Measurements from ENCODE around the gene IGSF9B. TPM values are rescaled to one million over a fixed set of nuclear protein-coding genes. Genes with fewer than 3 reads are reported as not detected.

The IGSF9B gene
- total RNA-seq, 1 donor from 2014 or later, result 13.1 TPM

DNA sequence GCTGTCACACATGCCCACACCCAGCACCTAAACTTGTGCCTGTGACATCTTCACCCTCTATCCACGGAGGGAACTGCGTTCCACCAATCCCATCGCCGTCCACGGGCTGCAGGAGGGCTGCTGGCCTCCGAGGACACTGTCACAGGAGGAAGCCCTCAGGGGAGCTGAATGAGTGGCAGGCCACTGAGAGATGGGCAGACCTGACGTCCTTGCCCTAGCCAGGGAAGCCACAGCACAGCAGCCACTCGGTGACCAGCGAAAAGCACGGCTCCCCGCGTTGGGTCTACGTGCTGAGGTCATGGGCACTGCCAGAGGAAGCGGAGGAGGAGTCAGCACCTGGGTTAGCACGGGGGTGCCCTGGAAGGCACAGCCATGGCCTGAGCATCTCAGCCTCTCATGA is 50.5 kb downstream of the IGSF9B start:
- no peaks in the 10 kb centered on the region for H3K36me3 ChIP-seq (ENCODE audit: insufficient read depth, low read length)
- no peaks in the 10 kb centered on the region for H4K20me1 ChIP-seq (ENCODE audit: insufficient read depth, low read length)
- TF ChIP-seq, protein P1, sequence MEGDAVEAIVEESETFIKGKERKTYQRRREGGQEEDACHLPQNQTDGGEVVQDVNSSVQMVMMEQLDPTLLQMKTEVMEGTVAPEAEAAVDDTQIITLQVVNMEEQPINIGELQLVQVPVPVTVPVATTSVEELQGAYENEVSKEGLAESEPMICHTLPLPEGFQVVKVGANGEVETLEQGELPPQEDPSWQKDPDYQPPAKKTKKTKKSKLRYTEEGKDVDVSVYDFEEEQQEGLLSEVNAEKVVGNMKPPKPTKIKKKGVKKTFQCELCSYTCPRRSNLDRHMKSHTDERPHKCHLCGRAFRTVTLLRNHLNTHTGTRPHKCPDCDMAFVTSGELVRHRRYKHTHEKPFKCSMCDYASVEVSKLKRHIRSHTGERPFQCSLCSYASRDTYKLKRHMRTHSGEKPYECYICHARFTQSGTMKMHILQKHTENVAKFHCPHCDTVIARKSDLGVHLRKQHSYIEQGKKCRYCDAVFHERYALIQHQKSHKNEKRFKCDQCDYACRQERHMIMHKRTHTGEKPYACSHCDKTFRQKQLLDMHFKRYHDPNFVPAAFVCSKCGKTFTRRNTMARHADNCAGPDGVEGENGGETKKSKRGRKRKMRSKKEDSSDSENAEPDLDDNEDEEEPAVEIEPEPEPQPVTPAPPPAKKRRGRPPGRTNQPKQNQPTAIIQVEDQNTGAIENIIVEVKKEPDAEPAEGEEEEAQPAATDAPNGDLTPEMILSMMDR (IDR thresholded peaks at IDR 0.05; ENCODE audit: insufficient read depth, low read depth, low read length), result no peak
- TF ChIP-seq EZH2 (IDR thresholded peaks at IDR 0.05; ENCODE audit: insufficient read depth, low read length), result no peak
- no peaks in the 10 kb centered on the region for H3K79me2 ChIP-seq (ENCODE audit: insufficient read depth, low read length)
- H3K27ac Mint-ChIP-seq (ENCODE audit: unreplicated experiment), result no peak overlapping the region
- no peak for DNase-seq (ENCODE audit: low read depth)
- no peak overlapping the region for H3K27ac ChIP-seq (ENCODE audit: low read depth, low read length)
- no peak overlapping the region for H2AFZ ChIP-seq (ENCODE audit: low read depth, low read length)
- no peak overlapping the region for H3K4me2 ChIP-seq (ENCODE audit: low read length)
- no peak for FAIRE-seq
- no peaks in the 10 kb centered on the region for H3K9me3 ChIP-seq (ENCODE audit: insufficient read depth, low read depth, low read length)
- no peak overlapping the region for H3K4me3 Mint-ChIP-seq (ENCODE audit: unreplicated experiment)
- no peaks in the 10 kb centered on the region for H3K4me1 ChIP-seq (ENCODE audit: insufficient read depth, low read length)
- no peaks in the 10 kb centered on the region for H3K27me3 ChIP-seq (ENCODE audit: insufficient read depth, low read length)
- no peaks in the 10 kb centered on the region for H3K27me3 Mint-ChIP-seq (ENCODE audit: low read depth, unreplicated experiment)
- peaks cover 22% of the 10 kb centered on the region for H3K36me3 Mint-ChIP-seq (ENCODE audit: low read depth, unreplicated experiment)
- no peak overlapping the region for H3K9ac ChIP-seq (ENCODE audit: low read length)
- H3K4me3 ChIP-seq (ENCODE audit: insufficient read depth, low read depth, low read length), result no peak overlapping the region
- H3K9me3 Mint-ChIP-seq (ENCODE audit: unreplicated experiment), result peaks cover 2% of the 10 kb centered on the region
- H3K4me1 Mint-ChIP-seq (ENCODE audit: low read depth, unreplicated experiment), result no peaks in the 10 kb centered on the region

DNA sequence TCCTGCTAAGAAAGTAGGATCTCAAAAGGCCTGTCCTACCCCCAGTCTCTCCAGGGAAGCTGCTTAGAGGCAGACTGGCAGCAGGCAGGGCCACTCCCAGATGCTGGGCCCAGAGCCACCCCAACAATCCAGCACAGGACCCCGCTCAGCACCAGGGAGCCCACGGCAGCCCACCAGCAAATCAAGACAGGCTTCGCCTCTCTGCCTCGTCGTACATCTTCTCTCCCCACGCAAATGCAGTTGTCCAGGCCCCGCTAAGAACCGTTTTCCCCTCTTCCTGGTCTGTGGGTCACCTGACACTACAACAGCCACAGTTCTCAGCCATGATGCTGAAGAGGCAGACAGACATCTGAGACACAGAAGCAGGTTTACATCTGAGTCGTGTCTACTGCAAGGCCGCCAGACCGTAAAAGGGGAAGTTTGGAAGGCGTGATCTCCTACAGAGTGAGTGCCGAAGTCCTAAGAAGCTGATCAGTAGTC is 51.1 kb downstream of the IGSF9B start:
- Histone ChIP-seq H3K4me3 (ENCODE audit: insufficient read depth, low read depth, low read length) (no peak overlapping the region), H4K20me1 (ENCODE audit: insufficient read depth, low read length) (no peaks in the 10 kb centered on the region), H3K27ac (ENCODE audit: low read depth, low read length) (no peak overlapping the region), H3K36me3 (ENCODE audit: insufficient read depth, low read length) (no peaks in the 10 kb centered on the region), H3K9ac (ENCODE audit: low read length) (no peak overlapping the region), H3K79me2 (ENCODE audit: insufficient read depth, low read length) (no peaks in the 10 kb centered on the region), H3K4me2 (ENCODE audit: low read length) (no peak overlapping the region), H2AFZ (ENCODE audit: low read depth, low read length) (no peak overlapping the region), H3K9me3 (ENCODE audit: insufficient read depth, low read depth, low read length) (no peaks in the 10 kb centered on the region), H3K4me1 (ENCODE audit: insufficient read depth, low read length) (no peaks in the 10 kb centered on the region), H3K27me3 (ENCODE audit: insufficient read depth, low read length) (no peaks in the 10 kb centered on the region)
- Mint-ChIP-seq H3K27me3 (ENCODE audit: low read depth, unreplicated experiment) (no peaks in the 10 kb centered on the region), H3K4me1 (ENCODE audit: low read depth, unreplicated experiment) (no peaks in the 10 kb centered on the region), H3K36me3 (ENCODE audit: low read depth, unreplicated experiment) (peaks cover 22% of the 10 kb centered on the region), H3K9me3 (ENCODE audit: unreplicated experiment) (peaks cover 2% of the 10 kb centered on the region), H3K4me3 (ENCODE audit: unreplicated experiment) (no peak overlapping the region), H3K27ac (ENCODE audit: unreplicated experiment) (no peak overlapping the region)
- no peak for TF ChIP-seq EZH2 (IDR thresholded peaks at IDR 0.05; ENCODE audit: insufficient read depth, low read length)
- TF ChIP-seq, protein P1 (IDR thresholded peaks at IDR 0.05; ENCODE audit: insufficient read depth, low read depth, low read length), result no peak
- DNase-seq (ENCODE audit: low read depth), result no peak
- no peak for FAIRE-seq

DNA sequence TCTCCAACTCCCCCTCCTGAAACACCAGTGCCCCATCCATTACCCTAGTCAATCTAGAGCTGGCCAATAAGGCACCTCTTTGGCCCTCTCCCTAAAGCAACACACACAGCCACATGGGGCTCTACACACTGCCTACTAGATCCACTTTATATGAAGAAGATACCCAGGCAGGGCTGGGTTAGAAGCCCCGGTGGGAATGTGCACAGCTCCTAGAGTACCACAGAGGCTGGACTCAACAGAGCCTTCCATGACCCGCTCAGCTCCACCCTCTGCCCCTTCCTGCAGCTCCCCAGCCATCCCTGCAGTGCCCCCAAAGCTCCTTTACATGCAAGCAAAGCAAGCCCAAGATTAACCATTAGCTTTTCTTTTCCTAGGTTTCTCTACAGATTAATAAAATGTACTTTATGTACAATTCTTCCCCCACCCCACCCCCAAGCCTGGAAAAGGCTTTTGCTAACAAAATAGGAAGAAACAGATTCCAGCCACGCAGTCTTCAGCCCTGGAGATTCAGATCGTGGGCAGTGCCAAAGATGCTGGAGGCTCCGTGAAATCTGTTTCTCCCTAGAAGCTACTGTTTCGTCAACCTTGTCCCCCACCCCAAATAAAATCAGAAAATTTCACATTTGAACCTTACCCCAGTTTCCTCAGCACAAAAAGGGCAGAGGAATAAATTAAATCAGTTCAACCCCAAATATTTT is 51.8 kb downstream of the IGSF9B start:
- no peak overlapping the region for H2AFZ ChIP-seq (ENCODE audit: low read depth, low read length)
- H4K20me1 ChIP-seq (ENCODE audit: insufficient read depth, low read length), result no peaks in the 10 kb centered on the region
- H3K27me3 Mint-ChIP-seq (ENCODE audit: low read depth, unreplicated experiment), result no peaks in the 10 kb centered on the region
- no peak overlapping the region for H3K4me3 ChIP-seq (ENCODE audit: insufficient read depth, low read depth, low read length)
- no peaks in the 10 kb centered on the region for H3K4me1 Mint-ChIP-seq (ENCODE audit: low read depth, unreplicated experiment)
- H3K27ac Mint-ChIP-seq (ENCODE audit: unreplicated experiment), result no peak overlapping the region
- H3K4me1 ChIP-seq (ENCODE audit: insufficient read depth, low read length), result no peaks in the 10 kb centered on the region
- no peak for DNase-seq (ENCODE audit: low read depth)
- FAIRE-seq, result no peak
- no peak overlapping the region for H3K27ac ChIP-seq (ENCODE audit: low read depth, low read length)
- no peaks in the 10 kb centered on the region for H3K27me3 ChIP-seq (ENCODE audit: insufficient read depth, low read length)
- H3K36me3 Mint-ChIP-seq (ENCODE audit: low read depth, unreplicated experiment), result peaks cover 24% of the 10 kb centered on the region
- H3K9me3 ChIP-seq (ENCODE audit: insufficient read depth, low read depth, low read length), result no peaks in the 10 kb centered on the region
- no peaks in the 10 kb centered on the region for H3K79me2 ChIP-seq (ENCODE audit: insufficient read depth, low read length)
- no peak overlapping the region for H3K4me2 ChIP-seq (ENCODE audit: low read length)
- no peaks in the 10 kb centered on the region for H3K36me3 ChIP-seq (ENCODE audit: insufficient read depth, low read length)
- H3K4me3 Mint-ChIP-seq (ENCODE audit: unreplicated experiment), result no peak overlapping the region
- H3K9me3 Mint-ChIP-seq (ENCODE audit: unreplicated experiment), result peaks cover 2% of the 10 kb centered on the region
- H3K9ac ChIP-seq (ENCODE audit: low read length), result no peak overlapping the region
- no peak for TF ChIP-seq EZH2 (IDR thresholded peaks at IDR 0.05; ENCODE audit: insufficient read depth, low read length)
- TF ChIP-seq, protein P1 (IDR thresholded peaks at IDR 0.05; ENCODE audit: insufficient read depth, low read depth, low read length), result no peak
